SK-N-SH (cell line): ENCODE results near the gene ABCB1. TPM values are rescaled to one million over a fixed set of nuclear protein-coding genes. Genes with fewer than 3 reads are reported as not detected.

Experiments used
- CTCF ChIA-PET: fragments of 300-600, 350-600 bp; formaldehyde crosslinking; extraction: SDS; loops from one replicate; lab custom pipeline; 2021; lab: Yijun Ruan, JAX
- POLR2A ChIA-PET: fragments of 350-600 bp; sonication (Branson Sonifier 250); formaldehyde crosslinking; extraction: SDS; loops from one replicate; lab custom pipeline; 2020; ENCODE audit warnings: antibody characterized with exemption, inconsistent platforms; lab: Yijun Ruan, JAX
- DNase-seq: peaks from one replicate; pipeline ENCODE4 v3.0.0; 2012
- H2AFZ ChIP-seq: fragments of 200-600 bp; sonication (generic); 2 replicates; pipeline ENCODE4 v1.8.1; 2016; ENCODE audit warnings: antibody characterized with exemption, mild to moderate bottlenecking, low read depth
- H3F3A ChIP-seq: fragments of 200-600 bp; sonication (generic); replicated peaks from 2 replicates; pipeline ENCODE3; 2016; ENCODE audit warnings: antibody characterized with exemption, mild to moderate bottlenecking; ENCODE audit not compliant: insufficient read depth
- H3K27ac ChIP-seq, 2 experiments: fragments of 200-500 bp in 1 of 2; fragments of 200-600 bp in 1 of 2; sonication (Bioruptor generic) in 1 of 2; sonication (generic), shearing (Covaris generic) in 1 of 2; 2 replicates each; pipeline versions ENCODE4 v1.5.1 to v1.6.1; 2014 to 2016; ENCODE audit warnings: low read depth in 2 of 2, inconsistent platforms in 1 of 2, low read length in 1 of 2, mild to moderate bottlenecking in 1 of 2, mixed read lengths in 1 of 2
- H3K27me3 ChIP-seq: fragments of 200-600 bp; sonication (generic), shearing (Covaris generic); 2 replicates; pipeline ENCODE4 v1.6.1; 2016; ENCODE audit warnings: mixed run types; ENCODE audit not compliant: insufficient read depth
- H3K36me3 ChIP-seq, 2 experiments: fragments of 200-500 bp in 1 of 2; fragments of 200-600 bp in 1 of 2; sonication (Bioruptor generic) in 1 of 2; sonication (generic) in 1 of 2; replicated peaks in 1 of 2; 2 replicates each; pipeline versions ENCODE3 to v1.5.1; 2014 to 2016; ENCODE audit warnings: low read length in 1 of 2, mild to moderate bottlenecking in 1 of 2; ENCODE audit not compliant: insufficient read depth in 2 of 2, control insufficient read depth in 1 of 2
- H3K4me1 ChIP-seq, 2 experiments: fragments of 200-500 bp in 1 of 2; fragments of 200-600 bp in 1 of 2; sonication (Bioruptor generic) in 1 of 2; sonication (generic), shearing (Covaris generic) in 1 of 2; 2 replicates each; pipeline versions ENCODE4 v1.5.1 to v1.6.1; 2014 to 2016; ENCODE audit warnings: low read depth in 1 of 2, low read length in 1 of 2, mixed run types in 1 of 2; ENCODE audit not compliant: insufficient read depth in 2 of 2, control insufficient read depth in 1 of 2
- H3K4me2 ChIP-seq: fragments of 200-600 bp; sonication (generic), shearing (Covaris generic); 2 replicates; pipeline ENCODE4 v1.6.1; 2017; ENCODE audit warnings: mixed run types
- H3K4me3 ChIP-seq, 2 experiments: fragments of 200-500 bp in 1 of 2; fragments of 200-600 bp in 1 of 2; sonication (Bioruptor generic) in 1 of 2; sonication (generic), shearing (Covaris generic) in 1 of 2; 2 replicates each; pipeline versions ENCODE4 v1.5.1 to v1.8.1; 2014 to 2016; ENCODE audit warnings: low read depth in 2 of 2, inconsistent platforms in 1 of 2, low read length in 1 of 2, mild to moderate bottlenecking in 1 of 2, mixed read lengths in 1 of 2, moderate library complexity in 1 of 2
- H3K79me2 ChIP-seq: fragments of 200-600 bp; sonication (generic); 2 replicates; pipeline ENCODE4 v1.8.1; 2017; ENCODE audit warnings: mild to moderate bottlenecking; ENCODE audit not compliant: insufficient read depth
- H3K9ac ChIP-seq: fragments of 200-600 bp; sonication (generic); 2 replicates; pipeline ENCODE4 v1.6.1; 2017; ENCODE audit warnings: mixed run types
- H3K9me2 ChIP-seq: fragments of 200-600 bp; sonication (generic); 2 replicates; pipeline ENCODE4 v1.6.1; 2017; ENCODE audit warnings: mixed run types
- H3K9me3 ChIP-seq: fragments of 200-600 bp; sonication (generic); 2 replicates; pipeline ENCODE4 v1.6.1; 2017; ENCODE audit warnings: mixed run types, mild to moderate bottlenecking, moderate library complexity
- H4K20me1 ChIP-seq: fragments of 200-600 bp; sonication (generic); 2 replicates; pipeline ENCODE4 v1.6.1; 2017; ENCODE audit warnings: mild to moderate bottlenecking, mixed run types; ENCODE audit not compliant: insufficient read depth
- CHD2 ChIP-seq: fragments of 150-350 bp; IDR thresholded peaks from 2 replicates; pipeline ENCODE4 v1.6.1; 2018; ENCODE audit warnings: low read length; ENCODE audit not compliant: partially characterized antibody
- ELF1 ChIP-seq: IDR thresholded peaks from 2 replicates; pipeline ENCODE4 v1.4.0; 2012
- EZH2phosphoT487 ChIP-seq: fragments of 200-600 bp; sonication (generic); IDR thresholded peaks from 2 replicates; pipeline ENCODE4 v1.6.1; 2017; ENCODE audit warnings: low read depth, mixed run types, mild to moderate bottlenecking, antibody characterized with exemption, moderate library complexity, borderline replicate concordance
- FOXM1 ChIP-seq: IDR thresholded peaks from 2 replicates; pipeline ENCODE4 v1.4.0; 2012; ENCODE audit warnings: low read depth, mild to moderate bottlenecking
- GATA2 ChIP-seq: sonication (generic); formaldehyde crosslinking; IDR thresholded peaks from 2 replicates; pipeline ENCODE4 v1.5.0; 2020; ENCODE audit warnings: mild to moderate bottlenecking, missing genetic modification reagents
- IRF3 ChIP-seq: fragments of 150-350 bp; IDR thresholded peaks from 2 replicates; pipeline ENCODE4 v1.6.1; 2016; ENCODE audit warnings: mild to moderate bottlenecking, low read depth, low read length
- MEF2A ChIP-seq: IDR thresholded peaks from 2 replicates; pipeline ENCODE4 v1.4.0; 2012; ENCODE audit warnings: low read depth, borderline replicate concordance
- MXI1 ChIP-seq: IDR thresholded peaks from 2 replicates; pipeline ENCODE4 v1.6.1; 2012; ENCODE audit warnings: mild to moderate bottlenecking, low read depth, low read length, improper control_type of control experiment
- NFIC ChIP-seq: IDR thresholded peaks from 2 replicates; pipeline ENCODE4 v1.4.0; 2012; ENCODE audit warnings: borderline replicate concordance
- RCOR1 ChIP-seq: fragments of 150-350 bp; IDR thresholded peaks from 2 replicates; pipeline ENCODE4 v1.6.1; 2017; ENCODE audit warnings: antibody characterized with exemption, low read length
- REST ChIP-seq: IDR thresholded peaks from 2 replicates; pipeline ENCODE4 v1.6.1; 2012; ENCODE audit warnings: mild to moderate bottlenecking, low read depth, low read length, moderate library complexity
- SIN3A ChIP-seq: IDR thresholded peaks from 2 replicates; pipeline ENCODE4 v1.6.1; 2012; ENCODE audit warnings: low read depth, mild to moderate bottlenecking, low read length, moderate library complexity, borderline replicate concordance
- SMC3 ChIP-seq: IDR thresholded peaks from 2 replicates; pipeline ENCODE4 v1.6.1; 2012; ENCODE audit warnings: low read depth, low read length, improper control_type of control experiment
- TAF1 ChIP-seq: IDR thresholded peaks from 2 replicates; pipeline ENCODE4 v1.6.1; 2012; ENCODE audit warnings: low read depth, mild to moderate bottlenecking, low read length, moderate library complexity, borderline replicate concordance
- YY1 ChIP-seq: IDR thresholded peaks from 2 replicates; pipeline ENCODE4 v1.4.0; 2012; ENCODE audit warnings: low read depth, mild to moderate bottlenecking
- WGBS: methylation state at CpG from one replicate; pipeline ENCODE4 v1.1.6; 2017; ENCODE audit warnings: low lambda C conversion rate; 5-methylcytosine and 5-hydroxymethylcytosine counted together
- polyA plus RNA-seq, 3 experiments: library from polyadenylated mRNA; depleted of rRNA; stranded (reverse); fragments of >200 nt; gene quantifications; 2 replicates each; pipeline ENCODE4 v1.2.3, GENCODE V29; 2012
- TF ChIP-seq, protein P1 (sequence below): fragments of 200-600 bp; sonication (generic); IDR thresholded peaks from 2 replicates; pipeline ENCODE4 v1.6.1; 2017; ENCODE audit warnings: antibody characterized with exemption, mild to moderate bottlenecking, moderate library complexity

ABCB1 gene
- polyA plus RNA-seq, 1 of the 3 experiments (the other 2 are of a cell fraction) = 2.0 TPM

- Histone ChIP-seq H3K4me3 (no peak overlapping the region; a peak in 1 of 4 replicates), H3K27me3 (peaks cover 13% of the 10 kb centered on the region), H3K27ac (peak overlapping the region in 1 of 2 experiments; percentile 99; a peak in 2 of 4 replicates), H3K36me3 (peaks cover 0 to 5% of the 10 kb centered on the region in 2 experiments), H3K4me2 (no peak overlapping the region), H3K9ac (no peak overlapping the region)
- WGBS = 18% methylated on average over 1 of the region's 1 CpG
- TF ChIP-seq SIN3A (no peak), MXI1 (no peak), TAF1 (no peak), YY1 (no peak), IRF3 (no peak), MEF2A (no peak), RCOR1 (no peak), SMC3 (no peak), CHD2 (no peak), NFIC (no peak), REST (no peak), ELF1 (no peak), EZH2phosphoT487 (no peak), FOXM1 (no peak), GATA2 (no peak)
- TF ChIP-seq, protein P1, sequence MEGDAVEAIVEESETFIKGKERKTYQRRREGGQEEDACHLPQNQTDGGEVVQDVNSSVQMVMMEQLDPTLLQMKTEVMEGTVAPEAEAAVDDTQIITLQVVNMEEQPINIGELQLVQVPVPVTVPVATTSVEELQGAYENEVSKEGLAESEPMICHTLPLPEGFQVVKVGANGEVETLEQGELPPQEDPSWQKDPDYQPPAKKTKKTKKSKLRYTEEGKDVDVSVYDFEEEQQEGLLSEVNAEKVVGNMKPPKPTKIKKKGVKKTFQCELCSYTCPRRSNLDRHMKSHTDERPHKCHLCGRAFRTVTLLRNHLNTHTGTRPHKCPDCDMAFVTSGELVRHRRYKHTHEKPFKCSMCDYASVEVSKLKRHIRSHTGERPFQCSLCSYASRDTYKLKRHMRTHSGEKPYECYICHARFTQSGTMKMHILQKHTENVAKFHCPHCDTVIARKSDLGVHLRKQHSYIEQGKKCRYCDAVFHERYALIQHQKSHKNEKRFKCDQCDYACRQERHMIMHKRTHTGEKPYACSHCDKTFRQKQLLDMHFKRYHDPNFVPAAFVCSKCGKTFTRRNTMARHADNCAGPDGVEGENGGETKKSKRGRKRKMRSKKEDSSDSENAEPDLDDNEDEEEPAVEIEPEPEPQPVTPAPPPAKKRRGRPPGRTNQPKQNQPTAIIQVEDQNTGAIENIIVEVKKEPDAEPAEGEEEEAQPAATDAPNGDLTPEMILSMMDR = no peak
- TF ChIP-seq, all 33 proteins: peak for 0
- Histone ChIP-seq H3F3A (no peaks in the 10 kb centered on the region), H3K4me1 (peaks cover 0 to 33% of the 10 kb centered on the region in 2 experiments; a peak in 2 of 4 replicates), H3K9me3 (no peaks in the 10 kb centered on the region), H2AFZ (no peak overlapping the region), H3K9me2 (no peaks in the 10 kb centered on the region), H4K20me1 (no peaks in the 10 kb centered on the region), H3K79me2 (no peaks in the 10 kb centered on the region)
- no peak for DNase-seq
- POLR2A ChIA-PET = interaction anchor here (0.7 kb wide), 1 partner anchor 12 kb away, joined by 3 read pairs; no protein-coding TSS in a partner anchor
- CTCF ChIA-PET = interaction anchor here (0.9 kb wide), 1 partner anchor 22 kb away, joined by 3 read pairs; no protein-coding TSS in a partner anchor
These were observed 4.0 kb downstream of the ABCB1 start for GRCh38 chr7:87596696-87597095.
